Neural crest cell (in vitro differentiated cells): ENCODE data around the gene VSTM2L. TPM values are rescaled to one million over a fixed set of nuclear protein-coding genes. Genes with fewer than 3 reads are reported as not detected.

Experiments
- DNase-seq: peaks from one replicate; pipeline ENCODE4 v3.0.0; 2021; ENCODE audit warnings: low read depth, mixed read lengths, low spot score
- H3K27ac Mint-ChIP-seq: one replicate; pipeline ENCODE4 v1.8.0; 2021; ENCODE audit warnings: mild to moderate bottlenecking, mixed read lengths; ENCODE audit not compliant: unreplicated experiment
- H3K27me3 Mint-ChIP-seq: 2 replicates; pipeline ENCODE4 v1.8.0; 2021; ENCODE audit warnings: low read depth, mild to moderate bottlenecking, mixed read lengths
- H3K36me3 Mint-ChIP-seq: 2 replicates; pipeline ENCODE4 v1.8.0; 2021; ENCODE audit warnings: low read depth, mild to moderate bottlenecking, mixed read lengths
- H3K4me1 Mint-ChIP-seq: 2 replicates; pipeline ENCODE4 v1.8.0; 2021; ENCODE audit warnings: mixed read lengths
- H3K4me3 Mint-ChIP-seq: one replicate; pipeline ENCODE4 v1.8.0; 2021; ENCODE audit warnings: mild to moderate bottlenecking, mixed read lengths
- H3K9me3 Mint-ChIP-seq: 2 replicates; pipeline ENCODE4 v1.8.0; 2021; ENCODE audit warnings: mixed read lengths
- CTCF ChIP-seq: fragments of 200-600 bp; sonication (generic); conservative IDR thresholded peaks from 2 replicates; pipeline ENCODE4 v1.5.0; 2021; ENCODE audit warnings: antibody characterized with exemption, mild to moderate bottlenecking
- total RNA-seq: library from RNA; stranded (reverse); gene quantifications from 2 replicates; pipeline ENCODE4 v1.2.1, GENCODE V29; 2021

The VSTM2L gene
- total RNA-seq, 1 donor from 2014 or later, result 9.3 TPM

GRCh38 chr20:37936041-37936440 is 33.1 kb downstream of the VSTM2L start:
- H3K27me3 Mint-ChIP-seq, result no peaks in the 10 kb centered on the region
- peaks cover 7% of the 10 kb centered on the region for H3K4me1 Mint-ChIP-seq
- H3K36me3 Mint-ChIP-seq, result no peaks in the 10 kb centered on the region
- no peak for TF ChIP-seq CTCF
- H3K9me3 Mint-ChIP-seq, result no peaks in the 10 kb centered on the region
- no peak overlapping the region for H3K4me3 Mint-ChIP-seq
- no peak for DNase-seq
- no peak overlapping the region for H3K27ac Mint-ChIP-seq

- no peak overlapping the region for H3K27ac Mint-ChIP-seq
- TF ChIP-seq CTCF, result no peak
- H3K4me1 Mint-ChIP-seq, result peaks cover 9% of the 10 kb centered on the region
- no peaks in the 10 kb centered on the region for H3K36me3 Mint-ChIP-seq
- no peak for DNase-seq
- H3K9me3 Mint-ChIP-seq, result no peaks in the 10 kb centered on the region
- no peak overlapping the region for H3K4me3 Mint-ChIP-seq
- H3K27me3 Mint-ChIP-seq, result no peaks in the 10 kb centered on the region
Measured at GRCh38 chr20:37936451-37936850, 33.5 kb downstream of the VSTM2L start.

GRCh38 chr20:37937686-37938085 is 34.8 kb downstream of the VSTM2L start:
- Mint-ChIP-seq H3K27me3 (no peaks in the 10 kb centered on the region), H3K4me3 (no peak overlapping the region), H3K27ac (no peak overlapping the region), H3K36me3 (no peaks in the 10 kb centered on the region), H3K9me3 (no peaks in the 10 kb centered on the region), H3K4me1 (peaks cover 9% of the 10 kb centered on the region)
- TF ChIP-seq CTCF, result no peak
- no peak for DNase-seq

- no peak for DNase-seq
- H3K27ac Mint-ChIP-seq, result no peak overlapping the region
- no peak overlapping the region for H3K4me3 Mint-ChIP-seq
- H3K27me3 Mint-ChIP-seq, result no peaks in the 10 kb centered on the region
- no peaks in the 10 kb centered on the region for H3K36me3 Mint-ChIP-seq
- TF ChIP-seq CTCF, result no peak
- no peaks in the 10 kb centered on the region for H3K9me3 Mint-ChIP-seq
- peaks cover 9% of the 10 kb centered on the region for H3K4me1 Mint-ChIP-seq
Measured at GRCh38 chr20:37938181-37938750, 35.3 kb downstream of the VSTM2L start.

GRCh38 chr20:37938954-37939353 is 36.0 kb downstream of the VSTM2L start:
- no peak for DNase-seq
- Mint-ChIP-seq H3K9me3 (no peaks in the 10 kb centered on the region), H3K27ac (peak overlapping the region; percentile 35)

More at GRCh38 chr20:37938954-37939353, 36.0 kb downstream of the VSTM2L start:
- H3K27me3 Mint-ChIP-seq, result no peaks in the 10 kb centered on the region
- TF ChIP-seq CTCF, result no peak
- H3K4me3 Mint-ChIP-seq, result no peak overlapping the region
- peaks cover 9% of the 10 kb centered on the region for H3K4me1 Mint-ChIP-seq
- no peaks in the 10 kb centered on the region for H3K36me3 Mint-ChIP-seq
